SK-N-SH (cell line): ENCODE data around the gene PDZK1IP1. TPM values are rescaled to one million over a fixed set of nuclear protein-coding genes. Genes with fewer than 3 reads are reported as not detected.

Experiments
- CTCF ChIA-PET: fragments of 300-600, 350-600 bp; formaldehyde crosslinking; extraction: SDS; loops from one replicate; lab custom pipeline; 2021; lab: Yijun Ruan, JAX
- POLR2A ChIA-PET: fragments of 350-600 bp; sonication (Branson Sonifier 250); formaldehyde crosslinking; extraction: SDS; loops from one replicate; lab custom pipeline; 2020; ENCODE audit warnings: antibody characterized with exemption, inconsistent platforms; lab: Yijun Ruan, JAX
- DNase-seq: peaks from one replicate; pipeline ENCODE4 v3.0.0; 2012
- H2AFZ ChIP-seq: fragments of 200-600 bp; sonication (generic); 2 replicates; pipeline ENCODE4 v1.8.1; 2016; ENCODE audit warnings: antibody characterized with exemption, mild to moderate bottlenecking, low read depth
- H3F3A ChIP-seq: fragments of 200-600 bp; sonication (generic); replicated peaks from 2 replicates; pipeline ENCODE3; 2016; ENCODE audit warnings: antibody characterized with exemption, mild to moderate bottlenecking; ENCODE audit not compliant: insufficient read depth
- H3K27ac ChIP-seq, 2 experiments: fragments of 200-500 bp in 1 of 2; fragments of 200-600 bp in 1 of 2; sonication (Bioruptor generic) in 1 of 2; sonication (generic), shearing (Covaris generic) in 1 of 2; 2 replicates each; pipeline versions ENCODE4 v1.5.1 to v1.6.1; 2014 to 2016; ENCODE audit warnings: low read depth in 2 of 2, inconsistent platforms in 1 of 2, low read length in 1 of 2, mild to moderate bottlenecking in 1 of 2, mixed read lengths in 1 of 2
- H3K27me3 ChIP-seq: fragments of 200-600 bp; sonication (generic), shearing (Covaris generic); 2 replicates; pipeline ENCODE4 v1.6.1; 2016; ENCODE audit warnings: mixed run types; ENCODE audit not compliant: insufficient read depth
- H3K36me3 ChIP-seq, 2 experiments: fragments of 200-500 bp in 1 of 2; fragments of 200-600 bp in 1 of 2; sonication (Bioruptor generic) in 1 of 2; sonication (generic) in 1 of 2; replicated peaks in 1 of 2; 2 replicates each; pipeline versions ENCODE3 to v1.5.1; 2014 to 2016; ENCODE audit warnings: low read length in 1 of 2, mild to moderate bottlenecking in 1 of 2; ENCODE audit not compliant: insufficient read depth in 2 of 2, control insufficient read depth in 1 of 2
- H3K4me1 ChIP-seq, 2 experiments: fragments of 200-500 bp in 1 of 2; fragments of 200-600 bp in 1 of 2; sonication (Bioruptor generic) in 1 of 2; sonication (generic), shearing (Covaris generic) in 1 of 2; 2 replicates each; pipeline versions ENCODE4 v1.5.1 to v1.6.1; 2014 to 2016; ENCODE audit warnings: low read depth in 1 of 2, low read length in 1 of 2, mixed run types in 1 of 2; ENCODE audit not compliant: insufficient read depth in 2 of 2, control insufficient read depth in 1 of 2
- H3K4me2 ChIP-seq: fragments of 200-600 bp; sonication (generic), shearing (Covaris generic); 2 replicates; pipeline ENCODE4 v1.6.1; 2017; ENCODE audit warnings: mixed run types
- H3K4me3 ChIP-seq, 2 experiments: fragments of 200-500 bp in 1 of 2; fragments of 200-600 bp in 1 of 2; sonication (Bioruptor generic) in 1 of 2; sonication (generic), shearing (Covaris generic) in 1 of 2; 2 replicates each; pipeline versions ENCODE4 v1.5.1 to v1.8.1; 2014 to 2016; ENCODE audit warnings: low read depth in 2 of 2, inconsistent platforms in 1 of 2, low read length in 1 of 2, mild to moderate bottlenecking in 1 of 2, mixed read lengths in 1 of 2, moderate library complexity in 1 of 2
- H3K79me2 ChIP-seq: fragments of 200-600 bp; sonication (generic); 2 replicates; pipeline ENCODE4 v1.8.1; 2017; ENCODE audit warnings: mild to moderate bottlenecking; ENCODE audit not compliant: insufficient read depth
- H3K9ac ChIP-seq: fragments of 200-600 bp; sonication (generic); 2 replicates; pipeline ENCODE4 v1.6.1; 2017; ENCODE audit warnings: mixed run types
- H3K9me2 ChIP-seq: fragments of 200-600 bp; sonication (generic); 2 replicates; pipeline ENCODE4 v1.6.1; 2017; ENCODE audit warnings: mixed run types
- H3K9me3 ChIP-seq: fragments of 200-600 bp; sonication (generic); 2 replicates; pipeline ENCODE4 v1.6.1; 2017; ENCODE audit warnings: mixed run types, mild to moderate bottlenecking, moderate library complexity
- H4K20me1 ChIP-seq: fragments of 200-600 bp; sonication (generic); 2 replicates; pipeline ENCODE4 v1.6.1; 2017; ENCODE audit warnings: mild to moderate bottlenecking, mixed run types; ENCODE audit not compliant: insufficient read depth
- CHD2 ChIP-seq: fragments of 150-350 bp; IDR thresholded peaks from 2 replicates; pipeline ENCODE4 v1.6.1; 2018; ENCODE audit warnings: low read length; ENCODE audit not compliant: partially characterized antibody
- CTCF ChIP-seq: fragments of 200-600 bp; sonication (generic); IDR thresholded peaks from 2 replicates; pipeline ENCODE4 v1.6.1; 2017; ENCODE audit warnings: antibody characterized with exemption, mild to moderate bottlenecking, moderate library complexity
- EP300 ChIP-seq, 2 experiments: IDR thresholded peaks; 2 replicates each; pipeline versions ENCODE4 v1.4.0 to v1.6.1; 2012; ENCODE audit warnings: borderline replicate concordance in 1 of 2, low read depth in 1 of 2, low read length in 1 of 2
- FOSL2 ChIP-seq: IDR thresholded peaks from 2 replicates; pipeline ENCODE4 v1.4.0; 2012; ENCODE audit warnings: low read depth, mild to moderate bottlenecking, moderate library complexity, borderline replicate concordance
- FOXJ3 ChIP-seq: sonication (generic); formaldehyde crosslinking; IDR thresholded peaks from 2 replicates; pipeline ENCODE4 v1.5.1; 2020; ENCODE audit warnings: mild to moderate bottlenecking, missing genetic modification reagents
- GATA2 ChIP-seq: sonication (generic); formaldehyde crosslinking; IDR thresholded peaks from 2 replicates; pipeline ENCODE4 v1.5.0; 2020; ENCODE audit warnings: mild to moderate bottlenecking, missing genetic modification reagents
- JUND ChIP-seq: IDR thresholded peaks from 2 replicates; pipeline ENCODE4 v1.4.0; 2012
- PBX3 ChIP-seq: IDR thresholded peaks from 2 replicates; pipeline ENCODE4; 2012
- POLR2AphosphoS5 ChIP-seq: IDR thresholded peaks from 2 replicates; pipeline ENCODE4 v1.6.1; 2012; ENCODE audit warnings: low read depth, low read length
- RAD21 ChIP-seq: IDR thresholded peaks from 2 replicates; pipeline ENCODE4 v1.6.1; 2012; ENCODE audit warnings: mild to moderate bottlenecking, low read length
- REST ChIP-seq: IDR thresholded peaks from 2 replicates; pipeline ENCODE4 v1.6.1; 2012; ENCODE audit warnings: mild to moderate bottlenecking, low read depth, low read length, moderate library complexity
- RFX5 ChIP-seq: IDR thresholded peaks from 2 replicates; pipeline ENCODE4 v1.6.1; 2012; ENCODE audit warnings: mild to moderate bottlenecking, improper control_type of control experiment, low read length
- RXRA ChIP-seq: IDR thresholded peaks from 2 replicates; pipeline ENCODE4 v1.4.0; 2012; ENCODE audit warnings: low read depth, mild to moderate bottlenecking, borderline replicate concordance
- SMC3 ChIP-seq: IDR thresholded peaks from 2 replicates; pipeline ENCODE4 v1.6.1; 2012; ENCODE audit warnings: low read depth, low read length, improper control_type of control experiment
- TCF12 ChIP-seq: IDR thresholded peaks from 2 replicates; pipeline ENCODE4 v1.4.0; 2012
- TEAD4 ChIP-seq: IDR thresholded peaks from 2 replicates; pipeline ENCODE4 v1.4.0; 2012; ENCODE audit warnings: mild to moderate bottlenecking, borderline replicate concordance; ENCODE audit not compliant: insufficient read depth
- WGBS: methylation state at CpG from one replicate; pipeline ENCODE4 v1.1.6; 2017; ENCODE audit warnings: low lambda C conversion rate; 5-methylcytosine and 5-hydroxymethylcytosine counted together
- polyA plus RNA-seq, 3 experiments: library from polyadenylated mRNA; depleted of rRNA; stranded (reverse); fragments of >200 nt; gene quantifications; 2 replicates each; pipeline ENCODE4 v1.2.3, GENCODE V29; 2012
- TF ChIP-seq, protein P1 (sequence below): IDR thresholded peaks from 2 replicates; pipeline ENCODE4 v1.4.0; 2012; ENCODE audit warnings: low read depth, borderline replicate concordance

The PDZK1IP1 gene
- polyA plus RNA-seq, 1 of the 3 experiments (the other 2 are of a cell fraction) = not detected

GRCh38 chr1:47192458-47193384, 2.9 kb upstream of the PDZK1IP1 start:
- ChIA-PET POLR2A (no interaction called here), CTCF (interaction anchor here (0.6 to 10.7 kb wide), 39 partner anchors 9 to 664 kb away, joined by 3 to 143 read pairs (median 4); partner anchors contain the start of genes FOXD2 and STIL)
- no peaks in the 10 kb centered on the region for H4K20me1 ChIP-seq
- H3K4me3 ChIP-seq = no peak overlapping the region
- no peaks in the 10 kb centered on the region for H3K9me2 ChIP-seq
- H3K9ac ChIP-seq = no peak overlapping the region
- no peak overlapping the region for H3K4me2 ChIP-seq
- no peaks in the 10 kb centered on the region for H3F3A ChIP-seq
- WGBS = 18% methylated on average over 10 of the region's 10 CpGs
- no peaks in the 10 kb centered on the region for H3K36me3 ChIP-seq
- H2AFZ ChIP-seq = no peak overlapping the region
- no peak overlapping the region for H3K27ac ChIP-seq
- peak; percentile 73 for TF ChIP-seq SMC3
- peak; percentile 96 for TF ChIP-seq CTCF
- no peak for TF ChIP-seq JUND
- no peak for TF ChIP-seq FOXJ3
- peak; percentile 77 for TF ChIP-seq RAD21
- H3K9me3 ChIP-seq = no peaks in the 10 kb centered on the region
- peaks cover 0 to 3% of the 10 kb centered on the region in 2 experiments; a peak in 1 of 4 replicates for H3K4me1 ChIP-seq
- peaks cover 5% of the 10 kb centered on the region for H3K27me3 ChIP-seq
- no peaks in the 10 kb centered on the region for H3K79me2 ChIP-seq
- DNase-seq = peak; percentile 78

DNA sequence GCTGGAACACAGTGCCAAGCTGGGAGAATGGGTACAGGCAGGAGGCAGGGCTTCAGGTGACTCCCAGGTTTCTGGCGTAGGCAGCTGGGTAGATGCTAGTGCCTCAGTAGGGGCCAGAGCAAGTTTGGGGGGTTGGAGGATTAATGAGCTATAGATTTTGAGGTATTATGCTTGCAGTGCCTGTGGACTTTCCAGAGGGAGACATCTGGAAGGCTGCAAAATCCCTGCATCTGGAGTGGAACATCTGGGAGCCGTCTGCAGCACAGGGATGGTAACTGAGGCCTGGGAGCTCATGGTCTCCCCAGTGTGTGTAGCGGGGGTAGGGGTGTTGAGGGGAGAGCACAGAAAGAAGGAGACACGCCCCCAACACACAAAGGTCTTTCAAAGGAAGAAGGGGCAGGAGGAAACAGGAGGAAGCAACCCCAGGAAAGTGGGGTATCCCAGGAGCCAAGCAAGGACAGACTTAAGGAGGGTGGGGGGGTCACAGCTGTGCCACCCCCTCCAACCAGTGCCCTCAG, 2.2 kb upstream of the PDZK1IP1 start:
- H3K9me3 ChIP-seq = no peaks in the 10 kb centered on the region
- POLR2A ChIA-PET = no interaction called here
- no peaks in the 10 kb centered on the region for H3K27me3 ChIP-seq
- H3K27ac ChIP-seq = no peak overlapping the region
- H3K4me3 ChIP-seq = no peak overlapping the region
- WGBS = 48% methylated on average over 4 of the region's 4 CpGs
- CTCF ChIA-PET = interaction anchor here (0.6 to 10.7 kb wide), 26 partner anchors 10 to 663 kb away, joined by 3 to 143 read pairs (median 8); partner anchors contain the start of gene FOXD2
- no peaks in the 10 kb centered on the region for H3K79me2 ChIP-seq
- peaks cover 0 to 3% of the 10 kb centered on the region in 2 experiments; a peak in 1 of 4 replicates for H3K4me1 ChIP-seq
- H3K4me2 ChIP-seq = no peak overlapping the region
- no peak for DNase-seq
- H2AFZ ChIP-seq = no peak overlapping the region
- no peaks in the 10 kb centered on the region for H3F3A ChIP-seq
- H4K20me1 ChIP-seq = no peaks in the 10 kb centered on the region
- H3K36me3 ChIP-seq = no peaks in the 10 kb centered on the region
- no peak overlapping the region for H3K9ac ChIP-seq
- H3K9me2 ChIP-seq = no peaks in the 10 kb centered on the region
- TF ChIP-seq PBX3 (no peak), TEAD4 (no peak), JUND (no peak), GATA2 (CRISPR knock-in tag) (no peak), EP300 (IDR thresholded peaks at IDR 0.05; ENCODE audit: borderline replicate concordance in 1 of 2, low read depth in 1 of 2, low read length in 1 of 2) (no peak), RXRA (no peak), REST (no peak), FOSL2 (no peak), TCF12 (no peak), RFX5 (no peak), CHD2 (no peak), FOXJ3 (no peak), POLR2AphosphoS5 (no peak)
- TF ChIP-seq, protein P1, sequence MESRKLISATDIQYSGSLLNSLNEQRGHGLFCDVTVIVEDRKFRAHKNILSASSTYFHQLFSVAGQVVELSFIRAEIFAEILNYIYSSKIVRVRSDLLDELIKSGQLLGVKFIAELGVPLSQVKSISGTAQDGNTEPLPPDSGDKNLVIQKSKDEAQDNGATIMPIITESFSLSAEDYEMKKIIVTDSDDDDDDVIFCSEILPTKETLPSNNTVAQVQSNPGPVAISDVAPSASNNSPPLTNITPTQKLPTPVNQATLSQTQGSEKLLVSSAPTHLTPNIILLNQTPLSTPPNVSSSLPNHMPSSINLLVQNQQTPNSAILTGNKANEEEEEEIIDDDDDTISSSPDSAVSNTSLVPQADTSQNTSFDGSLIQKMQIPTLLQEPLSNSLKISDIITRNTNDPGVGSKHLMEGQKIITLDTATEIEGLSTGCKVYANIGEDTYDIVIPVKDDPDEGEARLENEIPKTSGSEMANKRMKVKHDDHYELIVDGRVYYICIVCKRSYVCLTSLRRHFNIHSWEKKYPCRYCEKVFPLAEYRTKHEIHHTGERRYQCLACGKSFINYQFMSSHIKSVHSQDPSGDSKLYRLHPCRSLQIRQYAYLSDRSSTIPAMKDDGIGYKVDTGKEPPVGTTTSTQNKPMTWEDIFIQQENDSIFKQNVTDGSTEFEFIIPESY = no peak
